ENCODE results near the gene SUSD1. TPM values are rescaled to one million over a fixed set of nuclear protein-coding genes. Genes with fewer than 3 reads are reported as not detected.

SUSD1 gene
- total and polyA plus RNA-seq, 9 of the 15 experiments (the other 6 are each of a cell fraction or from before 2014, with no cell fraction given), result 10.9 to 44.4 (median 36.1) TPM

DNA sequence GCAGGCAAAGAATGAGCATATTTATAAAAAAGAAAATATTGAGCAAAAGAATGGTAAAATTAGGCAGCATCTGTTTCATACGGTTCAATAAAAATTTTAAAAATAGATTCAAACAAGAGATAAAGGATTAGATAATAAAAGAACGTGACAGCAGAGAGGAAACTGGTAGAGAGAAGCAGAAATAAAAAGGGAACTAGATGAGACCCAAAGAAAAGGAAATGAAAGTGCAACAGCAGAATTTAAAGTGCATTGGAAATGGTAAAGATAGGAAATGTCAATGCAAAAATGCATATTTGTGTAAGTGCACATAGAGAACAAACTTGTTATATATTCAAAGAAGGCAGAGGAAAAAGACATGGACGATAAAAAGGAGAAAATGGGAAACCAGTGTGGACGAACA, 70.2 kb downstream of the SUSD1 start:
- Histone ChIP-seq H3K4me1 (replicated peaks in 1 of 2; ENCODE audit: control insufficient read depth in 2 of 2, insufficient read depth in 2 of 2, low read length in 2 of 2) (no peaks in the 10 kb centered on the region), H2AFZ (ENCODE audit: low read depth, low read length) (no peak overlapping the region), H4K20me1 (replicated peaks; ENCODE audit: control insufficient read depth, insufficient read depth, low read length) (no peaks in the 10 kb centered on the region), H3K79me2 (ENCODE audit: control insufficient read depth, insufficient read depth, low read length) (no peaks in the 10 kb centered on the region), H3K27ac (ENCODE audit: extremely low read depth, low read depth, low read length) (no peak overlapping the region), H3K4me2 (ENCODE audit: insufficient read depth, low read length) (no peak overlapping the region), H3K27me3 (ENCODE audit: control insufficient read depth in 2 of 2, insufficient read depth in 2 of 2, low read length in 2 of 2) (no peaks in the 10 kb centered on the region), H3K4me3 (no peak overlapping the region), H3K9ac (ENCODE audit: insufficient read depth in 1 of 2, low read depth in 2 of 2, low read length in 2 of 2) (no peak overlapping the region), H3K9me3 (replicated peaks; ENCODE audit: control insufficient read depth, insufficient read depth, low read depth, low read length) (no peaks in the 10 kb centered on the region), H3K36me3 (ENCODE audit: control insufficient read depth, insufficient read depth, low read length) (peaks cover 84% of the 10 kb centered on the region; the same call in 2 of the 3 replicates), H3K9me1 (ENCODE audit: control insufficient read depth, insufficient read depth, low read length) (no peaks in the 10 kb centered on the region)
- 63% methylated on average over 4 of the region's 4 CpGs for whole genome bisulfite sequencing (ENCODE audit: insufficient coverage, low coverage, missing lambda C conversion rate)
- DNase-seq (ENCODE audit: extremely low read depth in 1 of 4, low spot score in 3 of 4), result no peak
- intact Hi-C loops (cut with micrococcal nuclease), result no loop called here
- BruUV-seq (replicated peaks), result no TSS peak
- in situ Hi-C loops (cut with MboI), result no loop called here
- ChIA-PET CTCF (ENCODE audit: low intra/inter-chr PET ratio) (no interaction called here), POLR2A (no interaction called here)
- TF ChIP-seq, protein P1, sequence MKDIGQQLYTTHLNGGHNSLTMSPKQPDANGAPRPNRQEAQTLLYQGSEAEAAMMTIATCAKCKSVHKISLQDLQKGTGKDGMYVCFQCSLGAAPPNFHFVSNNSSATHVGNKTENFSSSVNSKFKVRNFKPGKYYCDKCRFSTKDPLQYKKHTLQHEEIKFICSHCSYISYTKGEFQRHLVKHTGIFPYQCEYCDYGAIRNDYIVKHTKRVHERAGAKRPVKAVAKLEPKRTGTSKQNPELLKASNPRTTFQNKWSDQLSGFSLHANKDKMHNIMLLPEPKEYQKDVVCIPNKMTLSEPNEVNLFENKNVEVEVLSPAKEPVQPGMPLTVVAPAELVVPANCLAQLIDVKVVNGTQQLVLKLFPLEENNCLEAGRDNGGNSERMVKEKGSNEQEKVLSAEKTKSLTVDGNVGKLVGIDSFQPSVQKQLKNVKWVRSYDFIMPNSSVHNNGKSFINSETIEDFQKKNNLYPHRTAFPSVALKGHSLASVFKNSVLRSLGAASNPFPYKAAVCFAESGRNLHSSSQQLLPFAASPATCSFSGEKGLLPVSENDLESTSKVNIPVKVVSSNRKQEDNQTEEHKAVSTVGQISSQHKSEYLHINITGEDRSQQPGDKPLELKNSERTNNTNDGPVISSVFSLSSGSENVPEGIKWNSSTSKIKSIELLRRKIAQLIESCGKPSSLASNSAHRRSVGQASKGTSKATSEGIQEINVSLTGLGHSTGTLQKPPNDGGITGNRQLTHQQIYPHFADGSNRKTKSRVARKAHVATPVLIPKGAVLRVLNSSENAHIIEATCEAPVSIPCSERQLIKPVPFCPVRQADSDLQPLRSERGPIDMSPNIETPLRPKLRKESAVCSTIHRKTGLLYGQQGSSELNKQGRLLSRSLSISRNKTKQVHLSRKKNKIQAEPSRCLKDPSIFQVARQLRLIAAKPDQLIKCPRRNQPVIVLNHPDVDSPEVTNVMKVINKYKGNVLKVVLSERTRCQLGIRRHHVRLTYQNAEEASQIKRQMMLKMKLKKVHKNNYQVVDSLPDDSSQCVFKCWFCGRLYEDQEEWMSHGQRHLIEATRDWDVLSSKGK (CRISPR knock-in tag; IDR thresholded peaks at IDR 0.05), result no peak
- TF ChIP-seq ZNF140 (CRISPR knock-in tag; IDR thresholded peaks at IDR 0.05), result no peak
- TF ChIP-seq, protein P2, sequence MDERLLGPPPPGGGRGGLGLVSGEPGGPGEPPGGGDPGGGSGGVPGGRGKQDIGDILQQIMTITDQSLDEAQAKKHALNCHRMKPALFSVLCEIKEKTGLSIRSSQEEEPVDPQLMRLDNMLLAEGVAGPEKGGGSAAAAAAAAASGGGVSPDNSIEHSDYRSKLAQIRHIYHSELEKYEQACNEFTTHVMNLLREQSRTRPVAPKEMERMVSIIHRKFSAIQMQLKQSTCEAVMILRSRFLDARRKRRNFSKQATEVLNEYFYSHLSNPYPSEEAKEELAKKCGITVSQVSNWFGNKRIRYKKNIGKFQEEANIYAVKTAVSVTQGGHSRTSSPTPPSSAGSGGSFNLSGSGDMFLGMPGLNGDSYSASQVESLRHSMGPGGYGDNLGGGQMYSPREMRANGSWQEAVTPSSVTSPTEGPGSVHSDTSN (CRISPR knock-in tag; IDR thresholded peaks at IDR 0.05; ENCODE audit: low read depth), result no peak
- TF ChIP-seq, protein P2 (tag; conservative IDR thresholded peaks at IDR 0.05; ENCODE audit: low read depth), result no peak
- ATAC-seq, result no peak
- no peak for FAIRE-seq

Data from K562 (cell line).